ENCODE data around the gene DCTN5. TPM values are rescaled to one million over a fixed set of nuclear protein-coding genes. Genes with fewer than 3 reads are reported as not detected.

DCTN5 gene
- total and polyA plus RNA-seq, 12 donors, result 7.9 to 67.8 (median 36.1) TPM

DNA sequence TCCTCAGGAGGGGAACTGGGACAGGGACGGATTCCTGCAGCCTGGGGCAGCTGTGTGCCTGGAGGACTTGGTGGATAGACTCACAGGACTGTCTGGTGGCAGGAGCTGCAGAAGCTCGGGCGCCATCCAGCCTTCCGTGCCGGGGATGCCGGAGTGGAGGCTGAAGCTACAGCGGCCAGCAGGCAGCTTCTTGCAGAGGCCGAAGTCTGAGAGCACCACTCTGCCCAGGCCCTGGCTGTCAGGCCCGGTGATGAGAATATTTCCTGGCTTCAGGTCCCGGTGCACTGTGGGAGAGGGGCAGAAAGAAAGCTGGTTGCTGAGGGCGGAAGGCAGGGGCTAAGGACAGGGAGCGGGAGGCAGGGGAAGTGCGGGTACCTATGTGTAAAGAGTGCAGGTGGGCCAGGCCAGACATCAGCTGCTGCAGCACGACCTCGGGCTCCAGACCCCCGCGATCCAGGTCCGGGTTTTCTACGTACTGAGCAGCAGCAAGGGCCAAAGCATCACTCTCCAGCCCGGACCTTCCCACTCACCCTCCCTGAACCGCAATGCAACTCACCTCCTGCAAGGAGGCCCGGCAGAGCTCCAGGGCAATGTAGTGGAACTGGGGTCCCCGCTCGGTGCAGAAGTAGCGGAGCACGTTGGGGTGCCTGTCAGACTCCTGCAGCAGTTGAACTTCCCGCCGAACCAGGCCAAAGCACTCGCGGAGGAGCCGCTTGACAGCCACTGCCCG is 53.5 kb downstream of the DCTN5 start:
- 15 to 25% (median 20%) methylated on average over 22 to 32 of the region's 32 CpGs for WGBS, 4 donors
- Histone ChIP-seq H3K27me3 (no peaks in the 10 kb centered on the region), H3K36me3 (replicated peaks in 1 of 2) (peaks cover 0 to 11% of the 10 kb centered on the region in 2 donors), H3K4me3 (peak overlapping the region in 1 of 4 donors; percentile 42), H3K9me3 (replicated peaks in 1 of 3) (no peaks in the 10 kb centered on the region), H3K27ac (peak overlapping the region in 1 of 5 donors; percentile 53), H3K4me1 (replicated peaks in 1 of 2) (peaks cover 0 to 11% of the 10 kb centered on the region in 2 donors)
- peak; percentile 30 to 58 (median 47) for DNase-seq
- intact Hi-C loops (cut with DNase I), result no loop called here
- peak in 1 of 2 donors; percentile 19 for TF ChIP-seq POLR2A (IDR thresholded peaks at IDR 0.05)
- TF ChIP-seq, protein P1, sequence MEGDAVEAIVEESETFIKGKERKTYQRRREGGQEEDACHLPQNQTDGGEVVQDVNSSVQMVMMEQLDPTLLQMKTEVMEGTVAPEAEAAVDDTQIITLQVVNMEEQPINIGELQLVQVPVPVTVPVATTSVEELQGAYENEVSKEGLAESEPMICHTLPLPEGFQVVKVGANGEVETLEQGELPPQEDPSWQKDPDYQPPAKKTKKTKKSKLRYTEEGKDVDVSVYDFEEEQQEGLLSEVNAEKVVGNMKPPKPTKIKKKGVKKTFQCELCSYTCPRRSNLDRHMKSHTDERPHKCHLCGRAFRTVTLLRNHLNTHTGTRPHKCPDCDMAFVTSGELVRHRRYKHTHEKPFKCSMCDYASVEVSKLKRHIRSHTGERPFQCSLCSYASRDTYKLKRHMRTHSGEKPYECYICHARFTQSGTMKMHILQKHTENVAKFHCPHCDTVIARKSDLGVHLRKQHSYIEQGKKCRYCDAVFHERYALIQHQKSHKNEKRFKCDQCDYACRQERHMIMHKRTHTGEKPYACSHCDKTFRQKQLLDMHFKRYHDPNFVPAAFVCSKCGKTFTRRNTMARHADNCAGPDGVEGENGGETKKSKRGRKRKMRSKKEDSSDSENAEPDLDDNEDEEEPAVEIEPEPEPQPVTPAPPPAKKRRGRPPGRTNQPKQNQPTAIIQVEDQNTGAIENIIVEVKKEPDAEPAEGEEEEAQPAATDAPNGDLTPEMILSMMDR (IDR thresholded peaks at IDR 0.05), result no peak

DNA sequence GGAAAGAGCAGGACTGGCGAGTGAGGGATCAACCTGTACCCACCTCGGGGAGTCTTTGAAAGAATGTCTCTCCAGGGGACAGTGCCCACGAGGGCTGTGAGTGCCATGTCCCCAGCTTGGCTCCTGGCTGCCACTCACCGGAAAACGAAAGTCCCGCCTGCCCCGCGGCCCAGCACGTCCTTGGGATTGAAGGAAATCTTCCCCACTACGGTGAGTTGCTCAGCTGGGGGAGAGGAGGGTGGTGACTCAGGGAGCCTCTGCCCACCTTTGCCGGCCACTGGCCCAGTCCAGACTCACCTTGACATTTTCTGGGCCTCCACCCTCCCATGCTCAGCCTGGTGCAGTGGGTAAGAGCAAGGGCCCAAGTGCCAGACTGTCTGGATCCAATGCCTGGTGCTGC is 54.5 kb downstream of the DCTN5 start:
- peak; percentile 38 to 79 (median 63) for DNase-seq
- Histone ChIP-seq H3K27me3 (no peaks in the 10 kb centered on the region), H3K36me3 (replicated peaks in 1 of 2) (peaks cover 0 to 1% of the 10 kb centered on the region in 2 donors), H3K4me3 (peak overlapping the region in 1 of 4 donors; percentile 42), H3K4me1 (replicated peaks in 1 of 2) (peaks cover 0 to 11% of the 10 kb centered on the region in 2 donors), H3K9me3 (replicated peaks in 1 of 3) (no peaks in the 10 kb centered on the region), H3K27ac (peak overlapping the region in 2 of 5 donors; percentile 2 to 69)
- intact Hi-C loops (cut with DNase I), result no loop called here
- WGBS, 4 donors, result 35 to 52% (median 47%) methylated on average over 9 to 11 of the region's 11 CpGs
- no peak for TF ChIP-seq POLR2A (IDR thresholded peaks at IDR 0.05)
- TF ChIP-seq, protein P1 (IDR thresholded peaks at IDR 0.05), result no peak

DNA sequence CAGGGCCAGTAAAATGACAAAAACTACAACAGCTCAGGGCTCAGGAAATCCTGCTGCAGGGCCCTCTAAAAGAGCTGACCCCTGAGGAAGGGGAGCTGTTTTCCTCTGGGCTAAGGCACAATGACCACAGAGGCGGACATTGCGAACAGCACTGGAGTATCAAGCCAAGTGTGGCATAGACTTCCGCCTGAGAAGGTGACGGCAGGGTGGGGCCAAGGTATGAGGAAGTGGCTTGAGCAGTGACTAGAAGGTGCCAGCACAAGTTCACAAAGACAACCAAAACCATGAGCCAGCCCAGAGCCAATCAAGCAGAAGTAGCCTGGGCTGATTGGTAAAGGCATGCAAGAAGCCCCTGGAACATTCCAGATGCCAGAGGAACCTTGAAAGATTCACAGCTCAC is 57.8 kb downstream of the DCTN5 start:
- no peak for TF ChIP-seq POLR2A (IDR thresholded peaks at IDR 0.05)
- TF ChIP-seq, protein P1 (IDR thresholded peaks at IDR 0.05), result no peak
- Histone ChIP-seq H3K27ac (no peak overlapping the region), H3K27me3 (no peaks in the 10 kb centered on the region), H3K4me1 (replicated peaks in 1 of 2) (peaks cover 0 to 11% of the 10 kb centered on the region in 2 donors), H3K4me3 (no peak overlapping the region), H3K9me3 (replicated peaks in 1 of 3) (no peaks in the 10 kb centered on the region), H3K36me3 (replicated peaks in 1 of 2) (no peaks in the 10 kb centered on the region)
- no peak for DNase-seq
- intact Hi-C loops (cut with DNase I), result no loop called here
- 89 to 92% (median 91%) methylated on average over 4 of the region's 4 CpGs for WGBS, 4 donors

DNA sequence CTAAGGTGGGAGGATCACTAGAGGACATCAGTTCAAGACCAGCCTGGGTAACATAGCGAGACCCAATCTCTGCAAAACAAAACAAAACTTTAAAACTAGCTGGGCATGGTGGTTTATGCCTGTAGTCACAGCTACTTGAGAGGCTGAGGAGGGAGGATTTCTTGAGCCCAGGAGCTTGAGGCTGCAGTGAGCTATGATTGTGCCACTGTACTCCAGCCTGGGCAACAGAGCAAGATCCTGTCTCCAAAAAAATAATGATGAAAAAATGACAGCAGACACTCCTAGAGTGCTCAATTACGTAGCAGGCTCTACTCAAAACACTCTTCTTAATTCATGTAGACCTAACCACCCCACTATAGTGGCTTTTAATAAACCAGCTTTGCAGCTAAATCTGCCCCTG is 58.8 kb downstream of the DCTN5 start:
- WGBS, 4 donors, result 92 to 97% (median 94%) methylated on average over 2 of the region's 2 CpGs
- Histone ChIP-seq H3K27ac (no peak overlapping the region), H3K27me3 (no peaks in the 10 kb centered on the region), H3K4me3 (no peak overlapping the region), H3K36me3 (replicated peaks in 1 of 2) (no peaks in the 10 kb centered on the region), H3K9me3 (replicated peaks in 1 of 3) (no peaks in the 10 kb centered on the region), H3K4me1 (replicated peaks in 1 of 2) (peaks cover 0 to 3% of the 10 kb centered on the region in 2 donors)
- TF ChIP-seq, protein P1 (IDR thresholded peaks at IDR 0.05), result no peak
- TF ChIP-seq POLR2A (IDR thresholded peaks at IDR 0.05), result no peak
- intact Hi-C loops (cut with DNase I), result no loop called here
- no peak for DNase-seq

Data from adrenal gland (tissue), 12 donors.